ENCODE results near the gene SULT1C3.

Gene SULT1C3

DNA sequence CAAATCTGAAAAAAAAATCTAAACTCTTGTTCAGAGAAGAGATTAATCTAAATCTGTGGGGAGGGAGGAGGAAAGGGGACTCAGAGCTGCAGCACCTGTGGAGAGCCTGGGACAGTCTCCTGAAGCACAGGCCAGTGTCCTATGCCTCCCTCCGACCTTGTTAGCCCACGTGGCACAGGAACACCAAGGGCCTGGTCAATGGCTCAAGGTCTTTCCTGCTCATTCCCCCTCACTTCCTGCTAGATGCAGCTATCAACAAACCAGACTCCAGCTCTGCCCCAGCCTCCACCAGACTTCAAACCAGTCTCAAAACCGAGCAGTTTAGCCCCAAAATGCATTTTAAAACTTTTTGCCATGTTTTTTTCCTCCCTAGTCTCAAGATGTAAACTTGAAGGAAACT is 20.1 kb upstream of the SULT1C3 start:
- H3K79me2 ChIP-seq (ENCODE audit: insufficient read depth, low read length): no peaks in the 10 kb centered on the region
- H3F3A ChIP-seq (ENCODE audit: insufficient read depth, low read length): no peaks in the 10 kb centered on the region
- H3K4me1 ChIP-seq (ENCODE audit: insufficient read depth, low read length, severe bottlenecking): no peaks in the 10 kb centered on the region
- H3K4me2 ChIP-seq (ENCODE audit: low read length): no peak overlapping the region
- no peaks in the 10 kb centered on the region for H3K9me2 ChIP-seq (ENCODE audit: low read depth, low read length)
- H3K4me3 ChIP-seq (ENCODE audit: low read depth, low read length, poor library complexity, severe bottlenecking): no peak overlapping the region
- H3K27ac ChIP-seq (ENCODE audit: low read depth, low read length, poor library complexity, severe bottlenecking): no peak overlapping the region
- peaks cover 3% of the 10 kb centered on the region; the same call in 1 of the 2 replicates for H3K9me3 ChIP-seq (ENCODE audit: low read length)
- H3K36me3 ChIP-seq (ENCODE audit: insufficient read depth, low read length): no peaks in the 10 kb centered on the region
- no peak for TF ChIP-seq EZH2 (IDR thresholded peaks at IDR 0.05; ENCODE audit: borderline replicate concordance, low read length)
- TF ChIP-seq, protein P1, sequence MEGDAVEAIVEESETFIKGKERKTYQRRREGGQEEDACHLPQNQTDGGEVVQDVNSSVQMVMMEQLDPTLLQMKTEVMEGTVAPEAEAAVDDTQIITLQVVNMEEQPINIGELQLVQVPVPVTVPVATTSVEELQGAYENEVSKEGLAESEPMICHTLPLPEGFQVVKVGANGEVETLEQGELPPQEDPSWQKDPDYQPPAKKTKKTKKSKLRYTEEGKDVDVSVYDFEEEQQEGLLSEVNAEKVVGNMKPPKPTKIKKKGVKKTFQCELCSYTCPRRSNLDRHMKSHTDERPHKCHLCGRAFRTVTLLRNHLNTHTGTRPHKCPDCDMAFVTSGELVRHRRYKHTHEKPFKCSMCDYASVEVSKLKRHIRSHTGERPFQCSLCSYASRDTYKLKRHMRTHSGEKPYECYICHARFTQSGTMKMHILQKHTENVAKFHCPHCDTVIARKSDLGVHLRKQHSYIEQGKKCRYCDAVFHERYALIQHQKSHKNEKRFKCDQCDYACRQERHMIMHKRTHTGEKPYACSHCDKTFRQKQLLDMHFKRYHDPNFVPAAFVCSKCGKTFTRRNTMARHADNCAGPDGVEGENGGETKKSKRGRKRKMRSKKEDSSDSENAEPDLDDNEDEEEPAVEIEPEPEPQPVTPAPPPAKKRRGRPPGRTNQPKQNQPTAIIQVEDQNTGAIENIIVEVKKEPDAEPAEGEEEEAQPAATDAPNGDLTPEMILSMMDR (IDR thresholded peaks at IDR 0.05; ENCODE audit: low read length): no peak
- H3K9ac ChIP-seq (ENCODE audit: low read length): no peak overlapping the region
- H3K27me3 ChIP-seq (ENCODE audit: insufficient read depth, low read length): no peaks in the 10 kb centered on the region
- H2AFZ ChIP-seq (ENCODE audit: low read length): no peak overlapping the region
- H4K20me1 ChIP-seq (ENCODE audit: insufficient read depth, low read length): no peaks in the 10 kb centered on the region

DNA sequence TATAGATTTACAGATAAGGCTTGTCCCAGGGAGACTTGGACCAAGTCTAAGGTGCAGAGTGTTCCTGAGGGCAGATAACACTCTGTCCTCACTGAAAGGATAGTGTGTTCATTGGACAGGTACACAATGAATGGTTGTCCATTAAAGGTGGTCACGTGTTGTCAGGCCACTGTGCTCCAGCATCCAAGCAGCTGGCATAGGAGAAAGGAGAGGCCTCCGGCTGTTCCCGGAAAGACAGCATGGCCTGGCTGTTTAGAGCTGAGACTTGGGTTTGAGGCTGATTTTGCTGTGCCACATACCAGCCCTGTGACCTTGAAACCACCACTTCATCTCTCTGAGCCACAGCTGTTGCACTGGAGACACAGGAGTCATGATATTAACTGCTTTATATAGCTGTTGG is 19.6 kb upstream of the SULT1C3 start:
- Histone ChIP-seq H3K27ac (ENCODE audit: low read depth, low read length, poor library complexity, severe bottlenecking) (no peak overlapping the region), H3K79me2 (ENCODE audit: insufficient read depth, low read length) (no peaks in the 10 kb centered on the region), H3K27me3 (ENCODE audit: insufficient read depth, low read length) (no peaks in the 10 kb centered on the region), H2AFZ (ENCODE audit: low read length) (no peak overlapping the region), H3K9ac (ENCODE audit: low read length) (no peak overlapping the region), H3K4me1 (ENCODE audit: insufficient read depth, low read length, severe bottlenecking) (no peaks in the 10 kb centered on the region), H3K4me3 (ENCODE audit: low read depth, low read length, poor library complexity, severe bottlenecking) (no peak overlapping the region), H4K20me1 (ENCODE audit: insufficient read depth, low read length) (no peaks in the 10 kb centered on the region), H3K9me2 (ENCODE audit: low read depth, low read length) (no peaks in the 10 kb centered on the region), H3K36me3 (ENCODE audit: insufficient read depth, low read length) (no peaks in the 10 kb centered on the region), H3F3A (ENCODE audit: insufficient read depth, low read length) (no peaks in the 10 kb centered on the region), H3K4me2 (ENCODE audit: low read length) (no peak overlapping the region), H3K9me3 (ENCODE audit: low read length) (peaks cover 3% of the 10 kb centered on the region; the same call in 1 of the 2 replicates)
- TF ChIP-seq, protein P1 (IDR thresholded peaks at IDR 0.05; ENCODE audit: low read length): no peak
- no peak for TF ChIP-seq EZH2 (IDR thresholded peaks at IDR 0.05; ENCODE audit: borderline replicate concordance, low read length)

DNA sequence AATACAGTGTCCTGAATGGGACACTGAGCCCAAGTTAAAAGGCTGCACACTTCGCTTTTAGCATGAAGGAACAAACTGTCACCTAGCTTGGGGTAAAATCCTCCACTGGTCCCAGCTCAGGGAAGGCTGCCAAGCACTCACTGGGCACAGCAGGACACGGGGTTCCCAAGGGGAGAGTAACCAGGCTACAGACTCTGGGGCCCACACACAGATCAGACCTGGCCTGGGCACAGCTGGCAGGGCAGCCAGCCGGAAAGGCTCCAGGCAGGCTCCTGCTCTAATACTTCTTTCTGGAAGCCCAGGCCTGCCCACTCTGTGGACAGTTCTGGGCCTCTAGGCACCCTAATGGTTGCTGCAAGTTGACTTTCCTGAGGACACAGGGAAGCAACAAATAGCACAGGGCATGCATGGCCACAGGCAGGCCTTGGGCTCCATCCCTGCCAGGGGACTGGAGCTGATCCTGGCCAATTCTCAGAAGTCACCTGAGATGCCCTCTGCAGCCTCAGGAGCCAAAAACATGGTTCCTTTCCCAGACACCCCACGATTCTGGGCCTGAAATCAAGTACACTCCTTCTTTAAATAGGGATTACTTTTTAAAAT is 18.7 kb upstream of the SULT1C3 start:
- Histone ChIP-seq H4K20me1 (ENCODE audit: insufficient read depth, low read length) (no peaks in the 10 kb centered on the region), H3K27ac (ENCODE audit: low read depth, low read length, poor library complexity, severe bottlenecking) (no peak overlapping the region), H3K4me1 (ENCODE audit: insufficient read depth, low read length, severe bottlenecking) (no peaks in the 10 kb centered on the region), H3K9ac (ENCODE audit: low read length) (no peak overlapping the region), H3K9me3 (ENCODE audit: low read length) (peaks cover 3% of the 10 kb centered on the region; the same call in 1 of the 2 replicates), H3K27me3 (ENCODE audit: insufficient read depth, low read length) (no peaks in the 10 kb centered on the region), H3K4me3 (ENCODE audit: low read depth, low read length, poor library complexity, severe bottlenecking) (no peak overlapping the region), H3K4me2 (ENCODE audit: low read length) (no peak overlapping the region), H2AFZ (ENCODE audit: low read length) (no peak overlapping the region), H3K9me2 (ENCODE audit: low read depth, low read length) (no peaks in the 10 kb centered on the region), H3K36me3 (ENCODE audit: insufficient read depth, low read length) (no peaks in the 10 kb centered on the region), H3F3A (ENCODE audit: insufficient read depth, low read length) (no peaks in the 10 kb centered on the region), H3K79me2 (ENCODE audit: insufficient read depth, low read length) (no peaks in the 10 kb centered on the region)
- no peak for TF ChIP-seq EZH2 (IDR thresholded peaks at IDR 0.05; ENCODE audit: borderline replicate concordance, low read length)
- TF ChIP-seq, protein P1 (IDR thresholded peaks at IDR 0.05; ENCODE audit: low read length): no peak
